Retina (tissue), 1 donor: Measurements from ENCODE around the gene WNT1.
A peak's percentile ranks its signal among the peaks of the same experiment; 100 is the strongest.

Experiments
- DNase-seq: peaks from one replicate; pipeline ENCODE4 v3.0.0-alpha.2; 2016

WNT1 gene

DNA sequence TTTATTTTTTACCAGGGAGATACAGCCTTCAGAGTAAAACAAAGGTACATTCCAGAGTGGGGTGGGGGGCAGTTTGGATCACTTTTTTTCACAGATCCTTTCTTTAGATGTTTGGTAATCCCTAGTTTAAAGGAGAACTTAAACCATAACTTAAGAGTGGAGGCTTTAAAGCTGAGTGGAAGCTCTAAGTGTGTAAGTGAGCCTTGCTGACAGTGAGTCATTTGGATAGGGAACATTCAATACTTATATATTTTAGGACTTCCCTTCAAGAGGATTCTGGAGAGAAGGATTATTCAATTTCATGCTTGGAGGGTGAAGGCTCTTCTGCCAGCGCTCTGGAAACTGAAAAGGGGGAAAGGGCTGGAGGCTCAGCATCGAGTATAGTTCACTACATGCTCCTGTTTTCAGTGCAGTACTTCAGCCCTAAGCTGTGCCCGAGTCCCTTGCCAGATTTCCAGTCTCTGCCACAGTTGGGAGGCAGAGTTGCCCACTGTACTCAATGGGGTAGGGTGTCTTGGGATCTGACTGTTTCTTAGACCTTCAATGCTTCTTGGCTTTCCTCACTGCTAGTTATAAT is 32.1 kb downstream of the WNT1 start:
- DNase-seq, result no peak

- DNase-seq, result no peak
Observed at GRCh38 chr12:49012739-49013138, 34.6 kb downstream of the WNT1 start.

DNA sequence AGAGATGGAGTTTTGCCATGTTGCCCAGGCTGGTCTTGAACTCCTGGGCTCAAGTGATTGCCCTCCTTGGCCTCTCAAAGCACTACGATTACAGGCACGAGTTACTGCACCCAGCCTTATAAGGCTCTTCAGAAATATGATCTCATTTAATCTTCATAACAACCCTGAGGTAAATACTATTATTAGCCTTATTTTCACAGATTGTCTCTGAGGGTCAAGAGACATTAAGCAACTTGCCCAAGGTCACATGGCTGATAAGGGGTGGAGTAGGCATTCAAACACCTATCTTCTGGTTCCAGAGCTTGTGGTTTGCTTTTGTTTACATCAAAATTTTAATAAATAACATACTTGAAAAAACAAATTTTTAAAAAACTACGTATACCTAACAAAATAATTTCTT is 35.3 kb downstream of the WNT1 start:
- no peak for DNase-seq

- DNase-seq, result no peak
Observed at GRCh38 chr12:49014547-49014946, 36.4 kb downstream of the WNT1 start.

- no peak for DNase-seq
Observed at GRCh38 chr12:49015196-49015595, 37.1 kb downstream of the WNT1 start.

GRCh38 chr12:49017891-49018260 is 39.8 kb downstream of the WNT1 start:
- DNase-seq, result no peak

DNA sequence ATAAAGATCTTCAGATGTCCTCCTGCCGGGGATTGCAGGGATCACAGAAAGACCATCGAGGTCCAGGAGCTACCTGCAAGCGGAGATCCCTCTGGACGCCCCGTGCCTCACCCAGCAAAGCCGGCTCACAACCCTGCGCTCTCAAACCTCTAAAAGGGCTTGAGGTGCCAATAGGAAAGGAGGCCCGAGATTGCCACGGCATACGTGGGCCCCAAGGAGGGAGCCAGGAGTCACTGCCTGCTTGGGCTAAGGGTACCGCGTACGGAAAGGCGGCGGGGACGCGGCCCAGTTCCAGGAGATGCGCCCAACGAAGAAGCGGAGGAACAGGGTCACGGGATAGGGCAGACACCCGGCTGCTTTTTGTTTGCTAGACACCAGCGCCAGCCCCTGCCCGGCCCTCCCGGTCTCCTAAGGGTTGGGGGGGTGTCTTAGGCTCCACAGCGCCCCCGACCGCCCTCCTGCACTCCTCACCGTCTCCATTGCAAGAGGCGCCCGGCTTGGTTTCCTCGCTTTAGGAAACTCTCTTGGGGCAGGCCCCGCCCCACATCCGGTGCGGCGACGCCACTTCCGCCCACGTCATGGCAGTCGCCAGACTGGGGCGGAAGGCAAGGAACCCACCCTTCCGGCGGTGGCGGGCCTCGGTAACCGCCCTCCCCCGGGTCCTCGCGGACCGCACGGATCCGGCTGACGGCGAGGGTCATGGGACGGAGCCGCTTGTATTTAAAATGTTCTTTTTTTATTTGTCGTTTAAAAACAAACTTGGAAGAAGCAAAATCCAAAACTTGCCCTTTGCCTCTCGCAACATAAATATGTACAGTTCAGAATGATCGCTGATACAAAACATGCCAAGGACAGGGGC is 40.4 kb downstream of the WNT1 start, which contains the start of gene PRKAG1:
Gene PRKAG1, minus strand, starts transcription at position 516 of the 859 bp plus-strand sequence. Its CDS starts 36 bp downstream, at position 480.
- DNase-seq, result peak; percentile 98

DNA sequence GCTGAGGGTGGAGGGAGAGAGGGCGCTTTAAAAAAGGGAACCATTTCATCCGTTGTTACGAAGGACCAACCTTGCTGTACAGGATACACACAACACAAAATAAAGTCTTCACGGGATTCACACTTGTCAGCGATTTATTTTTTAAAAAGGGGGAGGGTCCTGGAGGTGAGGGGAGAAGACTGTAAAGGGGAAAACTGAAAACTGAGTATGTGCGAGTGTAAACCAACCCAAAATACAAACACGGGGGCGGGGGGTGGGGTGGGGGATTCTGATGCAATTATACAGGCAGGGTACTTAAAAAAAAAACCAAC is 41.0 kb downstream of the WNT1 start:
- DNase-seq, result no peak

- DNase-seq, result no peak
Observed at GRCh38 chr12:49019443-49020324, 41.6 kb downstream of the WNT1 start.

- DNase-seq, result no peak
Observed at GRCh38 chr12:49020441-49020840, 42.3 kb downstream of the WNT1 start.

DNA sequence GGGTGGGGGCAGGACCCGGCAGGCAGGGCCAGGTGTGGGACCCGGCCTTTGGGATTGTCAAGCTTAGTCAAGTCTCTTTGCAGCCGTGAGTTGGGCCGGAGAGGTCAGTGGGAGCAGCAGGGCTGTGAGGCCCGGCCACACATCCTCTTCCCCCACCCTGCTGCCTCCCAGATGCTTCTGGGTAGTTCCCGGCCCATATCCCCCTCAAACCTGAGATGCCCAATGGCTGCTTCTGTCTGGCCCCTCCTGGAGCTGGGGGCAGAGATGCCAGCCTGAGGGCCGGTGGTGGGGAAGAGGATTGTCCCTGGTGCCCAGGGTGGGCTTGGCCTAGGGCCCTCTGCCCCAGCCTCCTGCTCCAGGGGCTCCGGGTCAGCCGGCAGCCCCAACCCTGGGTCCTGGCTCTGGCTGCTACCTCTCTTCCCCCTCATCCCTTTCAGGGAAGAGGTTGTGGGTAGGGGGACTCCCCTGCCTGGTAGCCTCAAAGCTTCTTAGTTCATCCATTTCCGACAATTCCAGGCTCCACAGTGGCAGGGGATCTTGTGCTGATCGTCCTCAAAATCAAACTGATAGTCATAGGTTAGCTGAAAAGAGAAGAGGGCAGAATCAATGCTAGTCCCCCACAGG is 43.3 kb downstream of the WNT1 start:
- DNase-seq, result no peak

DNA sequence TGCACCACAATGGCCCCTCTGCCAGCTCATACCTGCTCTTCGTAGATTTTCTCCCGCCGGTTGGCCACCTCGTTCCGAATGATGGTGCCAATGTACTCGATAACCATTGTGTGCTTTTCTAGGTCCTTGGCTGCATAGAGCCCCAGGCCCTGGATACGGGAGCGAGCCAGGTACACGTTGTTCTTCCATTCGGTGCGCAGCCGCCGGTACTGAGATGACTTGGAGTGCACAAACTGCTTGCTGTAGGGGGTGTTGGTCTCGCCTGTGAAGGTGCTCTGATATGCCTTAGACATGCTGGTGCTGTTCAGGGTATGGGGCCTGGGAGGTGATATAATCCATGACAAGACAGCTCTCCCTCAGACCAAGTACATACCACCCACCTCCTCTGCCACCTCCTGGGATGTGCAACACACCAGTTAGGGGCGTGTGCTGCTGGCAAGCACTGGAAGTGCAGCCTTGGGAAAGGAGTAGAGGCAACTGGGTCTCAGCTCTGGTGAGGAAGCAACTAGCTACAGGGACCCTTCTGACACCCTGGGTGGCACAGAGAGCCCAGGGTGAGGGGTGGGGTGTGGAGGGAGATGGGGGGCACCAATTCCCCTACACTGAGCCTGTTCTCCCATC is 44.5 kb downstream of the WNT1 start:
- no peak for DNase-seq

GRCh38 chr12:49023812-49024211 is 45.7 kb downstream of the WNT1 start:
- DNase-seq, result no peak

- no peak for DNase-seq
Observed at GRCh38 chr12:49024543-49024942, 46.4 kb downstream of the WNT1 start.

DNA sequence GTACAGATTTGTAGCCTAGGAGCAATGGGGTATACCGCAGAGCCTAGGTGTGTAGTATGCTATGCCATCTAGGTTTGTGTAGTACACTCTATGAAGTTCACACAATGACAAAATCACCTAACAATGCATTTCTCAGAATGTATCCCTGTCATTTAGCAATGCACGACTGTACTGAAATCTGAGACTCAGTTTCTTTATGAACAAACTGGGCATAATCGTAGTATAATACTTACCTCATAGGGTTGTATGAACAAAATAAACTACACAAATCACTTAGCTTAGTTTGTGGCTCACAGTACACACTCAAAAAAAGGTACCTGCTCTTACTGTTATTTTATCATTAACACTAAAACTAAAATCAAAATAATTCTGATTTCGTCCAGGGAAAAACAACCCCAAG is 47.3 kb downstream of the WNT1 start:
- no peak for DNase-seq

GRCh38 chr12:49026101-49026500 is 48.0 kb downstream of the WNT1 start:
- no peak for DNase-seq

DNA sequence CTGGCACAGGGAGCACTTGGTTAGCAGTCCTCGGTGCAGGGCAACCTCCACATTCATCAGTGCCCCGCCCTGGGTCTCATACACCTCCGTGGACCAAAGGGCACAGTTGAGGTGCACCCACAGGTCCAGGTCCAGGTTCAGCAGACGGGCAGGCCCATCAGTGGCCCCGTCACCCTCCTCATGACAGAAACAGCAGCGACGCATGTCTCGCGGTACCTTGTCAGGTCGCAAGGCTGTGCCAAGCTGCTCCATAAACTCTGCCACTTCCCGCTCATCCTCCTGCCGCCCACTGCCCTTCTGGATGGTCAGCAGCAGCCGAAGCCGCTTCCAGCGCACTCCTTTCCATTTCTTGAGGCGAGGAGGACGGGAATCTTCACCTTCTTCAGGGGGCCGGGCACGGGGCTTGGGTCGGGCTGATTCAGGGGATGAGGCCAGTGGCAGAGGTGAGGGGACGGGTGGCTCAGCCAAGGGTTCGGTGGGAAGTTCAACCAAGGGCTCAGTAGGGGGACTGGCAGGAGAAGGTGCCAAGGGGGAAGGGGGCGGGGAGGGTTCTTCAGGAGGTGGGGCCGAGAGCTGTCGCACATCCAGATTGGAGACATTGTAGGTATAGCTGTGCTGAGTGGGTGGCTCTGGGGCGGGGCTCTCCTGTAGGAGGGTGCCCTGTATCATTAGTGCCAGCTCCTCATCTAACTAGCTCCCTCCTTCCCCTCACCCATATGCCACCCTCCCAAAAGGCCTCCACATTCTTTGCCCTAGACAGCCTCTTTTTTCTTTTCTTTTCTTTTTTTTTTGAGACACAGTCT is 48.8 kb downstream of the WNT1 start:
- no peak for DNase-seq

DNA sequence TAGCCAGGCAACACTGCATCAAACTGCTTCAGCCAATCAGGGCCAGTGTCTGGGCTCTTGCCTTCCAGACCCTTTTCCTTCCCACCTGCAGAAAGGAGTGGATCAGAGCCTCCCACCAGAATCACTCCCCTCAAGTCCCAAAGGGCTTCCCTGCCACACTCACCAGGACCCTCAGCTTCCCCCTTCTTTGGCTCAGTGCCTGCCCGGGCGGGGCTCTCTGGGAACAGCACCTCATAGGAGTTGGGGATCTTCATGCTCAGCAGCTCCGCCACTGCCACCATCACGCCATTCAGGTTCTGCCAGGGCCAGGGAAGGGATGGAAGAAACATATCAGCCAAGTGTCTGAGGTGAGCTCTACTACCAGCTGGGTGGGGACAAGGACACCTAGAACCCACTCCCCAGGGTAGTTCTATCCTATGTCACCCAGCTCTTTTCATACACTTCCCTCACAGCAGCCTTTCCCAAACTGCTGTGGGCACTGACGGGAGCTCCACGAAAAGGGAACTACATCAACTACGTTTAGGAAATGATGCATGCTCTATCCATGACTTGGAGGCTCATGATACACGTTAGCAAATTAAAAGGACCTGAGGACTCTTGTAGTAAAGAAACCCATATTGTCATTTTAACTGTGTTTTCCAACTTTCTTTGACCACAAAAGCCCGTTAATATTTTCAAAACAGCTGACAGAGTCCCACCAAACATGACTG is 49.9 kb downstream of the WNT1 start:
- no peak for DNase-seq

DNA sequence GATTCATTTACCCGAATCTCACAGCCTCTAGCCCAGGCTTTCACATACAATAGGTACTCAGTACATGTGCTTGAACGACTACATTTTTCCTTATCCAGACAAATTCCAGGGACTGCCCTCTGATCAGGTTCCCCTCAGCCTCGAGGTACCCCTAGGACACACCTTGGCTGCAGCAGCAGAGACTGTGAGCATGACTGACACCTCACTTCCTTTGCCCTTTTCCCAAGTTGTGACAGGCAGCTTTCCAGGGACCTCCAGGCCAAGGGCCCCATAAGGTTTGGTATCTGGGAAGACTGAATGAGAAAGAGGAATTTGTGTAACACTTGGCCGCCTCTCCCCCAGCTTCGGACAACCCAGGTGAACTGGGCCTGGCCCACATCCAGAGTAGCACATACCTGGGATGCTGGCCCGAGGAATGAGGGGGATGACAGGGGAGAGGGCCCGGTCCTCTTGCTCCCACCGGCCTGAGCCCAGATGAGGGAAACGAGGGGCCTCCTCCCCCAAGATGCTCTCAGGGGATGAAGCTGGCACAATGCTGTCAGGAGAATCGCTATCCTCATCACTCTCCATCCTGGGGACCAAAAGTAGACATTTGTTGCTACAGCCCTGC is 50.6 kb downstream of the WNT1 start:
- no peak for DNase-seq

GRCh38 chr12:49030119-49030518 is 52.0 kb downstream of the WNT1 start:
- no peak for DNase-seq
